ENCODE results near the gene CPSF3.

DNA sequence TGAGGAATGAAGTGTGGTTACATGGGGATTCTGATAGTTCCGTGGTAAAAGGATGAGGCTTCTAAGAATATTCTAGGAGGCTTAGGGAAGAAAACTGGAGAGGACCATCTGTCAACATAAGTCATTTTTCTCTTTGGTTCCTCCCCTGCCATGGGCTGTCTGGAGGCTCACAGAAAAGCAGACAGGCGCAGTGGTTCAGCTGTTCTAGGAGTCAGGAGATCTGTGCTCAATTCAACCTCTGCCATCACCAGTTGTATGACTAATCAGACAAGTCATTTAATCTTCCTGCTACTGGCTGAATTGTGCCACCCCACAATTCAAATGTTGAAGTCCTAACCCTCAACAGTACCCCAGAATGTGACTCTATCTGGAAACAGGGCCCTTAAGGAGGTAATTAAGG is 95.8 kb downstream of the CPSF3 start:
- TF ChIP-seq, protein P1, sequence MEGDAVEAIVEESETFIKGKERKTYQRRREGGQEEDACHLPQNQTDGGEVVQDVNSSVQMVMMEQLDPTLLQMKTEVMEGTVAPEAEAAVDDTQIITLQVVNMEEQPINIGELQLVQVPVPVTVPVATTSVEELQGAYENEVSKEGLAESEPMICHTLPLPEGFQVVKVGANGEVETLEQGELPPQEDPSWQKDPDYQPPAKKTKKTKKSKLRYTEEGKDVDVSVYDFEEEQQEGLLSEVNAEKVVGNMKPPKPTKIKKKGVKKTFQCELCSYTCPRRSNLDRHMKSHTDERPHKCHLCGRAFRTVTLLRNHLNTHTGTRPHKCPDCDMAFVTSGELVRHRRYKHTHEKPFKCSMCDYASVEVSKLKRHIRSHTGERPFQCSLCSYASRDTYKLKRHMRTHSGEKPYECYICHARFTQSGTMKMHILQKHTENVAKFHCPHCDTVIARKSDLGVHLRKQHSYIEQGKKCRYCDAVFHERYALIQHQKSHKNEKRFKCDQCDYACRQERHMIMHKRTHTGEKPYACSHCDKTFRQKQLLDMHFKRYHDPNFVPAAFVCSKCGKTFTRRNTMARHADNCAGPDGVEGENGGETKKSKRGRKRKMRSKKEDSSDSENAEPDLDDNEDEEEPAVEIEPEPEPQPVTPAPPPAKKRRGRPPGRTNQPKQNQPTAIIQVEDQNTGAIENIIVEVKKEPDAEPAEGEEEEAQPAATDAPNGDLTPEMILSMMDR (IDR thresholded peaks at IDR 0.05) = no peak
- TF ChIP-seq POLR2A (IDR thresholded peaks at IDR 0.05) = no peak
